Measurements from ENCODE around the gene SMG6. TPM values are rescaled to one million over a fixed set of nuclear protein-coding genes. Genes with fewer than 3 reads are reported as not detected.

The SMG6 gene
- total and polyA plus RNA-seq, 2 of the 8 experiments (the other 6 are each of a cell fraction or from before 2014, with no cell fraction given), result 18.5 to 25.2 TPM

GRCh38 chr17:2292100-2292499 is 11.5 kb downstream of the SMG6 start:
- FAIRE-seq (no peak), DNase-seq (ENCODE audit: low read depth in 1 of 2, low spot score in 2 of 2) (no peak)
- Histone ChIP-seq H3K23me2 (ENCODE audit: low read depth, low read length) (peaks cover 2% of the 10 kb centered on the region; the same call in 1 of the 2 replicates), H3K56ac (replicated peaks; ENCODE audit: insufficient read length, low read depth, low read length) (no peak overlapping the region), H2AFZ (ENCODE audit: low read length) (no peak overlapping the region), H3K4me3 (ENCODE audit: extremely low read depth in 1 of 4, insufficient read depth in 2 of 4, low read depth in 3 of 4, low read length in 4 of 4) (no peak overlapping the region), H3K4me1 (replicated peaks in 1 of 4; ENCODE audit: control insufficient read depth in 3 of 4, insufficient read depth in 4 of 4, low read length in 3 of 4) (no peaks in the 10 kb centered on the region), H2AK5ac (ENCODE audit: low read depth, low read length) (no peak overlapping the region), H3K79me2 (ENCODE audit: control insufficient read depth in 1 of 2, insufficient read depth in 2 of 2, low read length in 2 of 2) (0 out of 4 replicates have a peak, but pooled peaks cover 0 to 4% of the 10 kb centered on the region in 2 experiments), H2BK20ac (ENCODE audit: low read length) (no peak overlapping the region), H4K20me1 (replicated peaks in 1 of 2; ENCODE audit: control insufficient read depth in 1 of 2, insufficient read depth in 2 of 2, low read length in 2 of 2) (peaks cover 3 to 8% of the 10 kb centered on the region in 2 experiments), H2BK15ac (ENCODE audit: low read length) (no peak overlapping the region), H3K9me3 (ENCODE audit: insufficient read depth in 2 of 2, low read depth in 1 of 2, low read length in 1 of 2) (no peaks in the 10 kb centered on the region), H3K36me3 (ENCODE audit: control insufficient read depth in 2 of 4, insufficient read depth in 4 of 4, low read length in 3 of 4) (peaks cover 10 to 44% (median 26%) of the 10 kb centered on the region in 4 experiments), H3K4ac (replicated peaks; ENCODE audit: insufficient read length, low read depth, low read length) (no peak overlapping the region), H3K27ac (ENCODE audit: low read depth, low read length) (no peak overlapping the region), H2BK120ac (replicated peaks; ENCODE audit: low read depth, low read length) (no peak overlapping the region), H4K8ac (ENCODE audit: extremely low read depth, insufficient read depth, low read length) (no peak overlapping the region), H2BK5ac (ENCODE audit: low read depth, low read length) (no peak overlapping the region), H2BK12ac (ENCODE audit: low read depth, low read length) (no peak overlapping the region), H3K79me1 (ENCODE audit: low read depth, low read length) (peaks cover 6% of the 10 kb centered on the region; the same call in 1 of the 2 replicates), H3K23ac (ENCODE audit: insufficient read length) (no peak overlapping the region), H3K14ac (ENCODE audit: insufficient read length) (no peak overlapping the region), H3K18ac (ENCODE audit: extremely low read depth, low read length) (no peak overlapping the region), H4K5ac (ENCODE audit: insufficient read length, low read depth, low read length) (no peak overlapping the region), H3K9ac (replicated peaks in 1 of 4; ENCODE audit: extremely low read depth in 1 of 4, low read depth in 3 of 4, low read length in 3 of 4) (no peak overlapping the region), H3K27me3 (replicated peaks in 1 of 4; ENCODE audit: control insufficient read depth in 3 of 4, extremely low read depth in 1 of 4, insufficient read depth in 3 of 4, low read length in 3 of 4) (no peaks in the 10 kb centered on the region), H3K4me2 (ENCODE audit: insufficient read depth in 1 of 2, low read depth in 2 of 2, low read length in 2 of 2) (no peak overlapping the region), H4K91ac (replicated peaks; ENCODE audit: insufficient read length, low read length) (no peak overlapping the region)
- 81% methylated on average over 2 of the region's 2 CpGs; no CpG with 5 or more reads in 1 of the 2 experiments for WGBS, 2 experiments (ENCODE audit: extremely low coverage in 1 of 2, insufficient coverage in 1 of 2, insufficient read length in 1 of 2, insufficient replicate concordance in 2 of 2, low coverage in 1 of 2, low lambda C conversion rate in 2 of 2, missing lambda C conversion rate in 1 of 2)
- POLR2A ChIA-PET (ENCODE audit: partially characterized antibody), result no interaction called here
- CTCF ChIA-PET (ENCODE audit: partially characterized antibody), result interaction anchor here (1.0 to 1.3 kb wide), 2 partner anchors 9 to 11 kb away, joined by 3 to 5 read pairs; no protein-coding TSS in a partner anchor
- TF ChIP-seq CEBPB (IDR thresholded peaks at IDR 0.05; ENCODE audit: low read depth, low read length), result no peak
- TF ChIP-seq MAX (IDR thresholded peaks at IDR 0.05), result no peak
- TF ChIP-seq JUN (IDR thresholded peaks at IDR 0.05; ENCODE audit: low read depth, low read length), result no peak
- TF ChIP-seq, protein P1, sequence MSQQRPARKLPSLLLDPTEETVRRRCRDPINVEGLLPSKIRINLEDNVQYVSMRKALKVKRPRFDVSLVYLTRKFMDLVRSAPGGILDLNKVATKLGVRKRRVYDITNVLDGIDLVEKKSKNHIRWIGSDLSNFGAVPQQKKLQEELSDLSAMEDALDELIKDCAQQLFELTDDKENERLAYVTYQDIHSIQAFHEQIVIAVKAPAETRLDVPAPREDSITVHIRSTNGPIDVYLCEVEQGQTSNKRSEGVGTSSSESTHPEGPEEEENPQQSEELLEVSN (IDR thresholded peaks at IDR 0.05), result no peak
- no peak for TF ChIP-seq JUND (IDR thresholded peaks at IDR 0.05; ENCODE audit: low read length)
- no peak for TF ChIP-seq BRCA1 (IDR thresholded peaks at IDR 0.05; ENCODE audit: low read depth, low read length)
- no peak for TF ChIP-seq SAP30 (IDR thresholded peaks at IDR 0.05; ENCODE audit: insufficient read depth, insufficient replicate concordance, low read length)
- no peak for TF ChIP-seq RBBP5 (IDR thresholded peaks at IDR 0.05; ENCODE audit: borderline replicate concordance, low read depth, low read length)
- TF ChIP-seq GABPA (IDR thresholded peaks at IDR 0.05; ENCODE audit: borderline replicate concordance, insufficient read depth, low read length), result no peak
- TF ChIP-seq, protein P2, sequence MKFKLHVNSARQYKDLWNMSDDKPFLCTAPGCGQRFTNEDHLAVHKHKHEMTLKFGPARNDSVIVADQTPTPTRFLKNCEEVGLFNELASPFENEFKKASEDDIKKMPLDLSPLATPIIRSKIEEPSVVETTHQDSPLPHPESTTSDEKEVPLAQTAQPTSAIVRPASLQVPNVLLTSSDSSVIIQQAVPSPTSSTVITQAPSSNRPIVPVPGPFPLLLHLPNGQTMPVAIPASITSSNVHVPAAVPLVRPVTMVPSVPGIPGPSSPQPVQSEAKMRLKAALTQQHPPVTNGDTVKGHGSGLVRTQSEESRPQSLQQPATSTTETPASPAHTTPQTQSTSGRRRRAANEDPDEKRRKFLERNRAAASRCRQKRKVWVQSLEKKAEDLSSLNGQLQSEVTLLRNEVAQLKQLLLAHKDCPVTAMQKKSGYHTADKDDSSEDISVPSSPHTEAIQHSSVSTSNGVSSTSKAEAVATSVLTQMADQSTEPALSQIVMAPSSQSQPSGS (IDR thresholded peaks at IDR 0.05; ENCODE audit: low read length), result no peak
- no peak for TF ChIP-seq POLR2A (IDR thresholded peaks at IDR 0.05; ENCODE audit: control extremely low read depth in 1 of 2, low read depth in 2 of 2, low read length in 2 of 2)
- TF ChIP-seq SIX5 (IDR thresholded peaks at IDR 0.05; ENCODE audit: low read depth, low read length), result no peak
